HUES6 (cell line): Measurements from ENCODE around the gene DDAH1.

ENCODE experiments used
- H3K27ac ChIP-seq: 2 replicates; pipeline ENCODE4 v1.7.0; 2013; ENCODE audit warnings: low read depth, mild to moderate bottlenecking, low read length, inconsistent platforms
- H3K27me3 ChIP-seq: 2 replicates; pipeline ENCODE4 v1.6.1; 2013; ENCODE audit warnings: low read length; ENCODE audit not compliant: control insufficient read depth, insufficient read depth
- H3K36me3 ChIP-seq: 2 replicates; pipeline ENCODE4 v1.6.1; 2013; ENCODE audit warnings: low read length; ENCODE audit not compliant: control insufficient read depth, insufficient read depth
- H3K4me1 ChIP-seq: 2 replicates; pipeline ENCODE4 v1.6.1; 2013; ENCODE audit warnings: low read length; ENCODE audit not compliant: control insufficient read depth, insufficient read depth
- H3K4me3 ChIP-seq: 2 replicates; pipeline ENCODE4 v1.5.1; 2013; ENCODE audit warnings: low read depth, low read length
- H3K9ac ChIP-seq: one replicate; pipeline ENCODE4 v1.6.1; 2013; ENCODE audit warnings: mild to moderate bottlenecking, low read length
- H3K9me3 ChIP-seq: 2 replicates; pipeline ENCODE4 v1.6.1; 2013; ENCODE audit warnings: low read depth, low read length; ENCODE audit not compliant: control insufficient read depth, insufficient read depth

Gene DDAH1

GRCh38 chr1:85459290-85459689 lies 5.7 kb downstream of the DDAH1 start:
- Histone ChIP-seq H3K27ac (no peak overlapping the region), H3K9ac (no peak overlapping the region), H3K27me3 (peaks cover 14% of the 10 kb centered on the region), H3K4me3 (no peak overlapping the region), H3K4me1 (peaks cover 11% of the 10 kb centered on the region; the same call in 1 of the 2 replicates), H3K36me3 (no peaks in the 10 kb centered on the region), H3K9me3 (no peaks in the 10 kb centered on the region)

DNA sequence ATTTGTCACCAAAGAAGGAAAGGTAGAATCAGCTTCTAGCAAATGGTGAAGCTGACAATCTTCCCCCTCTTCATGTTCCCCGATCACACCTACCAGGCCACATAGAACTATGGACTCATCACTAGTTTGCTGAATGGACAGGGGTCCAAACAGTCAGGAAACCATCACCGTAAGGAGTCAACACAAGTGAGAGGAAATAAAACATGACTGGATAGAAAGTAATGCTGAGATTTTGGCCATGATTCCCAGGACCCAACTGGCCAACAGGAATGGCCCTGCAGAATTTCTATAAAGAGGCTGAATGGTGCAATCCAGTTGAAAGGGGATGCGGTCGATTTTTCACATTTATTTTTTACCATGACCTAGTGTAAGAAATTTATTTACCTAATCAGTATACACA lies 10.7 kb downstream of the DDAH1 start:
- Histone ChIP-seq H3K4me1 (peaks cover 12% of the 10 kb centered on the region), H3K27ac (no peak overlapping the region), H3K36me3 (no peaks in the 10 kb centered on the region), H3K4me3 (no peak overlapping the region), H3K27me3 (no peaks in the 10 kb centered on the region), H3K9ac (no peak overlapping the region), H3K9me3 (no peaks in the 10 kb centered on the region)

- Histone ChIP-seq H3K36me3 (no peaks in the 10 kb centered on the region), H3K9me3 (no peaks in the 10 kb centered on the region), H3K27me3 (no peaks in the 10 kb centered on the region), H3K27ac (no peak overlapping the region), H3K9ac (no peak overlapping the region), H3K4me3 (no peak overlapping the region), H3K4me1 (peaks cover 12% of the 10 kb centered on the region)
Measured at GRCh38 chr1:85453640-85454194, 11.2 kb downstream of the DDAH1 start.

DNA sequence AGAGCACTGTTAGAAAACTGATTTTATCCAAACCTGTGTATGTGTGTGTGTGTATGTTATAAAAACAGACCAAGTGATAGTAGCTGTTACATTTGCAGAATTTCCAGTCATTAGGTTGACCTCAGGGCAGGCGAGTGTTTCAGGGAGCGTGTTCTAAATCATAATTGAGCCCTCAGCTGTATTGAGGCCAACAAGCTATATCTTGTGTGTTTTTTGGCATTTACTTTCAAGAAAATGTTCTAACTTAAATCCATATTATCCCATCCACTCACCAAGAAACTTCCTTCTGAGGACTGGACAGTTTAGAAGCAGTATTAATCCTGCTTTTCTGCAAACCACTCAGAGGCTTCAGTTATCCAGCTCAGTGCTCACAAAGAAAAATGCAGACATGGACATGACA lies 12.0 kb downstream of the DDAH1 start:
- Histone ChIP-seq H3K4me1 (peaks cover 15% of the 10 kb centered on the region), H3K4me3 (no peak overlapping the region), H3K36me3 (no peaks in the 10 kb centered on the region), H3K27me3 (no peaks in the 10 kb centered on the region), H3K9me3 (no peaks in the 10 kb centered on the region), H3K27ac (no peak overlapping the region), H3K9ac (no peak overlapping the region)

DNA sequence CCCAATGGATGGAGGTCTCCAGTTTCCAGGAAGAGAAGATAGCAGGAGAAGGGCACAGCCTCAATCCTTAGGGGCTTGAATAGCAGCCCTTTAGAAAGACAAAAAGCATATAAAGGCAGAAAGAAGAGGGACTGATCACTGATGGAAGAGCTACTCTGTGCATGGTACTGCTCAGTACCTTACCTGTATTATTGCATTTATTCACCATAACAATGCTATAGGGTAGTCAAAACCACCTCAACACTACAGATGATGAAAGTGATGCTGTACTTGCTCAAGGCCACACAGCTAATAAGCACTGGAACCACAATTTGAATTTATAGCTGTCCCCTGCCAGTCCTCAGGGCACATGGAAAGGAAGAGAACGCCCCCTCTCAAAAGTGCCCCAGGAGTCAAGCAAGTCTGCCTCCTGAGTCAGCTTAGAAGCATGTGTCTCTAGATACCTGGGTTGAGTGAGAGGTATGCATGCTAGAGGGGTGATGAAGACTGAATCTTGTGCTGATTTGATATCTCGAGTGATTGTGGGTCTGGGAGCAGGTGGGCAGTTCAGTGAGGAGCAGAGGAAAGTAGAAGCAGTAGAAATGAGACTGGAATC lies 13.6 kb downstream of the DDAH1 start:
- no peaks in the 10 kb centered on the region for H3K27me3 ChIP-seq
- H3K27ac ChIP-seq = no peak overlapping the region
- H3K36me3 ChIP-seq = no peaks in the 10 kb centered on the region
- peaks cover 31% of the 10 kb centered on the region for H3K4me1 ChIP-seq
- no peak overlapping the region for H3K9ac ChIP-seq
- H3K4me3 ChIP-seq = no peak overlapping the region
- H3K9me3 ChIP-seq = no peaks in the 10 kb centered on the region

DNA sequence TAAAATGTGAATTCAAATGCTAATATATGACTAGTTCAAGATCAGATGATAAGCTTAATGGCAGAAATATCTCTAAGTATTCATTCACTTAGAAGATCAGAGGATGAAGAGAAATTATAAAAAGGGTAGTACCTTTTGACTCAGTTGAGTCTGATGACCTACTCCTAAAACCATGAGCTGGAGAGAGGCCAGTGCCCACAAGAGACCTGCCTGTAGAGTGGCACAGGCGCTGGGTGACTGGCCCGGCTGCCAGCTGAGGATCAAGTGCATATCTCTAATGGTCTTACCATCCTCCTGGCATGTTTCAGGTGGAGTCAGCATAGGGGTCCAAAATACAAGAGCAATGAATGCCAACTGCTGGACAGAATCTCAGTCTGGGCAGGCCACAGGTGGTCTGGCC lies 14.1 kb downstream of the DDAH1 start:
- Histone ChIP-seq H3K27ac (no peak overlapping the region), H3K36me3 (no peaks in the 10 kb centered on the region), H3K27me3 (no peaks in the 10 kb centered on the region), H3K4me1 (peaks cover 32% of the 10 kb centered on the region), H3K4me3 (no peak overlapping the region), H3K9me3 (no peaks in the 10 kb centered on the region), H3K9ac (no peak overlapping the region)

- Histone ChIP-seq H3K27ac (no peak overlapping the region), H3K4me1 (peaks cover 32% of the 10 kb centered on the region), H3K36me3 (no peaks in the 10 kb centered on the region), H3K9me3 (0 out of 2 replicates have a peak, but pooled peaks cover 2% of the 10 kb centered on the region), H3K27me3 (no peaks in the 10 kb centered on the region), H3K9ac (no peak overlapping the region), H3K4me3 (no peak overlapping the region)
Measured at GRCh38 chr1:85449356-85449755, 15.6 kb downstream of the DDAH1 start.

- Histone ChIP-seq H3K4me1 (peaks cover 32% of the 10 kb centered on the region), H3K36me3 (no peaks in the 10 kb centered on the region), H3K9ac (no peak overlapping the region), H3K4me3 (no peak overlapping the region), H3K27me3 (no peaks in the 10 kb centered on the region), H3K9me3 (0 out of 2 replicates have a peak, but pooled peaks cover 4% of the 10 kb centered on the region), H3K27ac (no peak overlapping the region)
Measured at GRCh38 chr1:85448358-85448757, 16.6 kb downstream of the DDAH1 start.

DNA sequence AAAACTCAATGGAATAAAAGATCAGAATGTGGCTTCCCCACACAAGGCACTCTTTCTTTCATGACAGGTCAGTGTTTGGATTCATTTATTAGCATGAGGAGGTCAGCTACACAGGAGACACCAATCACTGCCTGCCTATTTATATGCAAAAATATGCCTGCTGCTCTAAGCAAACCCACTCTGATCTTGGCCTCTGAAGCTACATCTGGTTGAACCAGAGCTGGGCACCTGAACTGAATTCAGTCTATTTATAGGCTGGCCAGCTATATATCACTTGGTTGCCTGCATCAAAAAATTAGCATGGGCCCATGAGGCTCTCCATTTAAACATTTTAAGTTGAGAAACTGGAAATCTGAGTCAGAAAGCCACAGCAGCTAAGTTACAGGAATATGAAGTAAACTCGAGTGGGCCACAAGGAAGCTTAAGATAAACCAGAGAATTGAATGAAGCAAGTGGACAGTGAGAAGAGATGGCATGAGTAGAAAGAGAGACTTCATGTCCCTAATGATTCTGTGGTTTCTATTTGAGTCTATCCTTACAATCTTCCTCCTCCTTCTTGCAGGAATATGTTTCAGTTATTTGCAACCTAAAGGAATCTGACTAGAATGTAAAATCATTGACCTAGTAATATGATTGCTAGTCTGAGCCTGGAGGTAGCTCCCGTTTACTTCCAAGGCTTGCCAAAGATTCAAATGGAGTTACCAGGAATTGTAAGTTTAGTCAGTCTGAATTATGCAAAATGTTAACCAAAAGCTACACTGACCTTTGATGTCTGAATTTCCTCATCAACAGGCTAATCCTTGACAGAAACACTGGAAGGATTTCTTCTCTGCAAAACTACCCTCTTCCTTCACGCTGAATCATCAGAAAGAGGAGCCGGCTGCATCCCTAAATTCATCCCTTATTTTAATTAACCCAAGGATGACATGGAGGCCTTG lies 17.7 kb downstream of the DDAH1 start:
- Histone ChIP-seq H3K9ac (no peak overlapping the region), H3K27ac (no peak overlapping the region), H3K36me3 (no peaks in the 10 kb centered on the region), H3K4me1 (peaks cover 32% of the 10 kb centered on the region), H3K9me3 (0 out of 2 replicates have a peak, but pooled peaks cover 4% of the 10 kb centered on the region), H3K27me3 (no peaks in the 10 kb centered on the region), H3K4me3 (no peak overlapping the region)

- no peak overlapping the region for H3K9ac ChIP-seq
- 0 out of 2 replicates have a peak, but pooled peaks cover 4% of the 10 kb centered on the region for H3K9me3 ChIP-seq
- no peaks in the 10 kb centered on the region for H3K27me3 ChIP-seq
- no peak overlapping the region for H3K4me3 ChIP-seq
- H3K36me3 ChIP-seq = no peaks in the 10 kb centered on the region
- no peak overlapping the region for H3K27ac ChIP-seq
- peaks cover 20% of the 10 kb centered on the region for H3K4me1 ChIP-seq
Measured at GRCh38 chr1:85445906-85446305, 19.1 kb downstream of the DDAH1 start.

DNA sequence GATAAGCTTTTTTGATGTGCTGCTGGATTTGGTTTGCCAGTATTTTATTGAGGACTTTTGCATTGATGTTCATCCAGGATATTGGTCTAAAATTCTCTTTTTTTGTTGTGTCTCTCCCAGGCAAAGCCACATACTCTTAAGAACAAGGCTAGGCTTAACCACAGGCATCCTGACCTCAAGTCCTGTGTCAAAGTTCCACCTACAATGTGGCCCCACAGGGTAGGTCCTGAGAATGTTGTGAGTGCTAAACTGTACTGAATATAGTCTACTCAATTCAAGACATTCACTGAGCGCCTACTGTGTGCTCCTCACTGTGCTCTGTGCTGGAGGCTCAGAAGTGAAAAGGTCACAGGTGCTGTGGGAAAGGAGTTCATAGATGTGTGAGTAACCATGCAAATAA lies 20.6 kb downstream of the DDAH1 start:
- no peak overlapping the region for H3K9ac ChIP-seq
- H3K4me1 ChIP-seq = peaks cover 20% of the 10 kb centered on the region
- no peaks in the 10 kb centered on the region for H3K27me3 ChIP-seq
- 0 out of 2 replicates have a peak, but pooled peaks cover 4% of the 10 kb centered on the region for H3K9me3 ChIP-seq
- H3K27ac ChIP-seq = no peak overlapping the region
- no peak overlapping the region for H3K4me3 ChIP-seq
- H3K36me3 ChIP-seq = no peaks in the 10 kb centered on the region
